Heart left ventricle (tissue), 16 donors: ENCODE measurements around the gene PLA2G2F. TPM values are rescaled to one million over a fixed set of nuclear protein-coding genes. Genes with fewer than 3 reads are reported as not detected.

Experiments
- ATAC-seq, 4 donors: fragments of 200-7000 bp; cut with Tn5 transposase; one replicate each; pipeline ENCODE4 v1.9.1; 2020 to 2022; ENCODE audit warnings: moderate library complexity in 4 of 4, mild to moderate bottlenecking in 3 of 4, moderate number of reproducible peaks in 1 of 4
- DNase-seq, 5 donors: peaks; one replicate each; pipeline ENCODE4 v3.0.0-alpha.2; 2020
- H3K27ac ChIP-seq, 12 donors: fragments of 200-600 bp; sonication (generic) in 4 of 12; one replicate each; pipeline versions ENCODE4 v1.5.0 to v1.8.0; 2016 to 2022; ENCODE audit warnings: mild to moderate bottlenecking in 2 of 12
- H3K27me3 ChIP-seq, 9 donors: fragments of 200-600 bp; sonication (generic) in 2 of 9; one replicate each; pipeline versions ENCODE4 v1.5.1 to v1.8.0; 2016 to 2022; ENCODE audit warnings: mild to moderate bottlenecking in 3 of 9
- H3K36me3 ChIP-seq, 9 donors: fragments of 200-600 bp; sonication (generic) in 2 of 9; one replicate each; pipeline versions ENCODE4 v1.5.0 to v1.8.0; 2018 to 2022; ENCODE audit warnings: mild to moderate bottlenecking in 2 of 9
- H3K4me1 ChIP-seq, 12 donors: fragments of 200-600 bp; sonication (generic) in 4 of 12; one replicate each; pipeline versions ENCODE4 v1.5.0 to v1.8.0; 2016 to 2022; ENCODE audit warnings: mild to moderate bottlenecking in 3 of 12
- H3K4me3 ChIP-seq, 12 donors: fragments of 200-600 bp; sonication (generic) in 4 of 12; one replicate each; pipeline versions ENCODE4 v1.5.0 to v1.8.0; 2017 to 2022; ENCODE audit warnings: mild to moderate bottlenecking in 9 of 12, moderate library complexity in 4 of 12
- H3K9me3 ChIP-seq, 12 donors: fragments of 200-600 bp; sonication (generic) in 4 of 12; one replicate each; pipeline versions ENCODE4 v1.5.0 to v1.8.0; 2016 to 2022; ENCODE audit warnings: mild to moderate bottlenecking in 1 of 12
- POLR2A ChIP-seq, 2 donors: fragments of 450-650 bp; IDR thresholded peaks; one replicate each; pipeline ENCODE4 v1.6.1; 2017; ENCODE audit warnings: antibody characterized with exemption in 2 of 2, mild to moderate bottlenecking in 2 of 2, moderate library complexity in 2 of 2
- WGBS, 4 donors: extraction: QIAGEN DNeasy Blood & Tissue Kit in 2 of 4; methylation state at CpG; one replicate each; pipeline versions ENCODE4 v1.1.5 to v1.1.7; 2013 to 2018; 5-methylcytosine and 5-hydroxymethylcytosine counted together
- intact Hi-C, 10 donors: fragments of 100-400 bp; cut with DNase I; formaldehyde crosslinking; loops; one replicate each; pipeline versions ENCODE4 v1.11.1 to v1.14.2; 2022
- polyA plus RNA-seq, 2 donors: library from polyadenylated mRNA; stranded (reverse); fragments of 200-250 nt; gene quantifications; one replicate each; pipeline ENCODE4 v1.2.3, GENCODE V29; 2013
- total RNA-seq, 9 donors: library from RNA; depleted of rRNA in 2 of 9; stranded (reverse); fragments of >200 nt in 2 of 9; fragmentation: NEBNext Ultra II Directional in 3 of 9; extraction: Animal tissue kit (Norgen Biotek cat#: 25700) in 3 of 9; gene quantifications; one replicate each; pipeline versions ENCODE4 v1.1.0 to v1.2.4, GENCODE V29; 2016 to 2023
- TF ChIP-seq, protein P1 (sequence below), 12 donors: fragments of 200-600 bp; sonication (generic) in 4 of 12; IDR thresholded peaks; one replicate each; pipeline versions ENCODE4 v1.5.0 to v1.8.0; 2018 to 2022; ENCODE audit warnings: antibody characterized with exemption in 12 of 12, mild to moderate bottlenecking in 5 of 12
- donor health status: ischemic (EF 13 %, LVEDD 7.1; RV severe dilation, severe dysfunction).
- donor health status: healthy with polysubstance abuse.
- donor health status: DM: no; HTN: yes; CAD: no.
- donor health status: DM: no; HTN: no; CAD: no.
- donor health status: ischemic (EF 25% LVEDD 6.9; RV normal size, moderate dysfunction).
- donor health status: ischemic (EF 25% LVEDD 5.7; RV mildly dilated, moderate dysfunction).
- donor health status: healthy.
- donor health status: DM: yes; HTN: yes; CAD: no.
- donor health status: ischemic (EF 35%, LVEDD 5.7; RV mildly dilated, moderate dysfunction).
- donor health status: nonischemic (EF 11% LVEDD 7.7; RV severe dilation, severe dysfunction).
- donor health status: DM: yes; HTN: yes; CAD: no.
- donor health status: PGD.
- donor health status: ischemic (EF 29% LVEDD 5.4; RV normal size, mild dysfunction).
- donor health status: nonischemic (EF 23%, LVEDD 6.1; RV moderate dilation, normal function).

The PLA2G2F gene
- total and polyA plus RNA-seq, 11 donors: not detected

DNA sequence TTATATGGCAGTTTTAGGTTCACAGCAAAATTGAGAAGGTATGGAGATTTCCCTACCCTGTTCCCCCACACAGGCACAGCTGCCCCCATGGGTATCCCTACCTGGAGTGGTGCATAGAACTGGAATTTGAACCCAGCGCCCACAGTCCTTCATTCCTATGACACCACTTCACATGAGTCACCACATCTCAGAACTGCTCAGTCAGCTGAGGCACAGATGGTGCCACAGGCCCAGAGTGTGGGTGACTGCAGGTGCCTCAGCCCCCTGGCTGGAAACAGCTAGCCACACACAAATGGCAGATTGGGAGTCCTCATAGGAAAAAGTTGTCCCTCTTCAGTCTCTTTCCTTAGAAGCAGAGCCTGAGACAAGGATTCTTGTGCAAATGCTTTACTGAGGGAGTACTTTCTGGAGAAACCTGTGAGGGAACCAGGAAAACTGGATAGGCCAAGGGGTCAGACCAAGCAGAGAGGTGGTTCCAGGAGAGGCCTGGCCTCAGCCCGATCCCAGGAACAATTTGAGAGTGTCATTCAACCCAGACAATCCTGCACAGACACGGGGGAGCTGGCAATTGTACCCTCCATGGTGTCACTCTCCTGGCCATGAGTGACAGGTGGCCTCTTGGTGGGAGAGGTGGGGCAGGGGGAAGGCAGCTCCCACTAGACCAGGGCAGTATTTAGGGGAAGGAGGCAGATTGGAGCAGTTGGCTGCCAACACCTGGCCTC lies 26.7 kb upstream of the PLA2G2F start:
- no peak for ATAC-seq
- H3K36me3 ChIP-seq: no peaks in the 10 kb centered on the region
- 69 to 82% (median 81%) methylated on average over 3 of the region's 3 CpGs for WGBS, 4 donors
- no peak for TF ChIP-seq POLR2A (IDR thresholded peaks at IDR 0.05)
- TF ChIP-seq, protein P1, sequence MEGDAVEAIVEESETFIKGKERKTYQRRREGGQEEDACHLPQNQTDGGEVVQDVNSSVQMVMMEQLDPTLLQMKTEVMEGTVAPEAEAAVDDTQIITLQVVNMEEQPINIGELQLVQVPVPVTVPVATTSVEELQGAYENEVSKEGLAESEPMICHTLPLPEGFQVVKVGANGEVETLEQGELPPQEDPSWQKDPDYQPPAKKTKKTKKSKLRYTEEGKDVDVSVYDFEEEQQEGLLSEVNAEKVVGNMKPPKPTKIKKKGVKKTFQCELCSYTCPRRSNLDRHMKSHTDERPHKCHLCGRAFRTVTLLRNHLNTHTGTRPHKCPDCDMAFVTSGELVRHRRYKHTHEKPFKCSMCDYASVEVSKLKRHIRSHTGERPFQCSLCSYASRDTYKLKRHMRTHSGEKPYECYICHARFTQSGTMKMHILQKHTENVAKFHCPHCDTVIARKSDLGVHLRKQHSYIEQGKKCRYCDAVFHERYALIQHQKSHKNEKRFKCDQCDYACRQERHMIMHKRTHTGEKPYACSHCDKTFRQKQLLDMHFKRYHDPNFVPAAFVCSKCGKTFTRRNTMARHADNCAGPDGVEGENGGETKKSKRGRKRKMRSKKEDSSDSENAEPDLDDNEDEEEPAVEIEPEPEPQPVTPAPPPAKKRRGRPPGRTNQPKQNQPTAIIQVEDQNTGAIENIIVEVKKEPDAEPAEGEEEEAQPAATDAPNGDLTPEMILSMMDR (IDR thresholded peaks at IDR 0.05): no peak
- H3K27ac ChIP-seq: no peak overlapping the region
- H3K4me3 ChIP-seq: no peak overlapping the region
- peaks cover 0 to 9% (median 0%) of the 10 kb centered on the region in 12 donors for H3K4me1 ChIP-seq
- H3K27me3 ChIP-seq: peaks cover 0 to 11% (median 0%) of the 10 kb centered on the region in 9 donors
- intact Hi-C loops: no loop called here
- no peaks in the 10 kb centered on the region for H3K9me3 ChIP-seq
- DNase-seq: no peak

DNA sequence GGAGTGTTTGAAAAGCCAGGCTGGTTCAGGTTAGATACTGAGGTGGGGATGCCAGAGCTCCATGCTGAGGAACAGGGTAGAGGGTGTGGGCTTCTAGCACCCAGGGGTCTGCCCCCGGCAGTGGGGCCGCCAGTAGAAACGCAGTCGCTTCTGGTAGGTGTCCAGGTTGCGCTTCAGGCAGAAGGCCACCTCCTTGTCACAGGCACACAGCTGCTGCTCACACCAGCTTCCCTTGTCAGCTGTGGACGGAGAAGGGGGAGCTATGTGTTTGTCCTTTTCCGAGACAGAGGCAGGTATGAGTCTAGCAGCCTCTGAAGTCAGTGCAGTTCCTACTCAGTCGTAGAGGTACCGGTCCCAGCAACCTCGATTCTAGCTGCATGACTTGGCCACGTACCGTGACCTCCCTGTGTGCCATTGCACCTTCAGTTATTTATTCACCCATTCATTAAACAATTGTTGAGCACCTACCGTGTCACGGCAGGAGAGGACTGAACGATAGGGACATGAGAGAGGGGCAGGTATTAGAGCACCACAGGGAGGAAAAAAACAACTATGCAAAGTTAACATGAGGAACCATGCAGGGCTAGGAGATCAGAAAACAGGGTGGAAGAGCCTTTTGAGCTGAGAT lies 25.0 kb upstream of the PLA2G2F start:
- Histone ChIP-seq H3K4me3 (no peak overlapping the region), H3K36me3 (no peaks in the 10 kb centered on the region), H3K27ac (no peak overlapping the region), H3K27me3 (peaks cover 0 to 12% (median 0%) of the 10 kb centered on the region in 9 donors), H3K9me3 (no peaks in the 10 kb centered on the region), H3K4me1 (peaks cover 0 to 2% (median 0%) of the 10 kb centered on the region in 12 donors)
- DNase-seq (no peak), ATAC-seq (no peak)
- intact Hi-C loops: no loop called here
- TF ChIP-seq, protein P1 (IDR thresholded peaks at IDR 0.05): no peak
- TF ChIP-seq POLR2A (IDR thresholded peaks at IDR 0.05): no peak
- 68 to 69% (median 69%) methylated on average over 14 to 15 of the region's 15 CpGs for WGBS, 4 donors

DNA sequence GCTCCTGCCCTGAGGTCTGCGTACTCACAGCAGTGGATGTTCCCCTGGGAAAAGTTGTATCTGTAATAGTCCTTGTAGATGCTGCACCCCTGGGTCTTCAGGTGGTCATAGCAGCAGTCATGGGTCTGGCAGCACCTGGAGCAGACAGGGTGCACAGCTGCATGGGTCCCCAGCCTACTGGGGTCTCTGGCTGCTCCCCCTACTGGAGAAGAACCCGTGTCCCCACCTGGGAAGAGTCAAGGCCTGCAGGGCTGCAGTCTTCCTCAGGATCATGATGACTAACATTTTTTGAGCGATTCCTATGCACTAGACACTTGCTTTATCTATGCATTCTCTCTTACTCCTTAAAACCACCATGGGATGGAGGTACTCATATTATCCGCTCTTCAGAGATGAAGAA lies 23.6 kb upstream of the PLA2G2F start:
- no peak for ATAC-seq
- no peaks in the 10 kb centered on the region for H3K4me1 ChIP-seq
- DNase-seq: no peak
- no peaks in the 10 kb centered on the region for H3K36me3 ChIP-seq
- no peak overlapping the region for H3K4me3 ChIP-seq
- peaks cover 0 to 14% (median 0%) of the 10 kb centered on the region in 9 donors for H3K27me3 ChIP-seq
- 77 to 88% (median 82%) methylated on average over 4 of the region's 4 CpGs for WGBS, 4 donors
- no peaks in the 10 kb centered on the region for H3K9me3 ChIP-seq
- TF ChIP-seq, protein P1 (IDR thresholded peaks at IDR 0.05): no peak
- no peak for TF ChIP-seq POLR2A (IDR thresholded peaks at IDR 0.05)
- H3K27ac ChIP-seq: no peak overlapping the region
- intact Hi-C loops: no loop called here

DNA sequence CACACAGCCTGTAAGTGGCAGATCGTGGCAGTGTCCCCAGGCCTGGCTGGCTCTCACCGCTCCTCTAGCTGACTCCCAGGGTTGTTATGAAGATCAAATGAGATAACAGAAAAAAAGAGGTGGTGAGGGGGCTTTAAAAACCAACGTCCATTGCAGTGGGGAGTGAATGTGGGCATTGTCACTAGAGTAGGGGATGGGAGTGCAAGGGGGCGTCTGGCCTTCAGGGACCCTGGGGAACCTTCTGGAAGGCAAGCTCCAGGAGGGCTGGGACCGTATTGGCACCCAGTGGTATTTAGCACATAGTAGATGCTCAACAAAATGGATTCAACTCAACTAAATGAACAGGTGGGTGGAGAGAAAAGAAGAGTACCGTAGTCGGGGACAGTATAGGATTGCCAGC lies 23.2 kb upstream of the PLA2G2F start:
- WGBS, 4 donors: 73 to 84% (median 82%) methylated on average over 7 of the region's 7 CpGs
- intact Hi-C loops: no loop called here
- ATAC-seq: no peak
- no peak for DNase-seq
- H3K36me3 ChIP-seq: no peaks in the 10 kb centered on the region
- no peaks in the 10 kb centered on the region for H3K9me3 ChIP-seq
- peaks cover 0 to 17% (median 0%) of the 10 kb centered on the region in 9 donors for H3K27me3 ChIP-seq
- H3K27ac ChIP-seq: no peak overlapping the region
- TF ChIP-seq, protein P1 (IDR thresholded peaks at IDR 0.05): no peak
- no peak for TF ChIP-seq POLR2A (IDR thresholded peaks at IDR 0.05)
- H3K4me3 ChIP-seq: no peak overlapping the region
- H3K4me1 ChIP-seq: no peaks in the 10 kb centered on the region
